Calu3 (cell line): Measurements from ENCODE around the gene OR2T5. TPM values are rescaled to one million over a fixed set of nuclear protein-coding genes. Genes with fewer than 3 reads are reported as not detected.

Experiments used
- total RNA-seq: library from RNA; stranded (reverse); gene quantifications from 2 replicates; pipeline ENCODE4 v1.2.3, GENCODE V29; 2022

The OR2T5 gene
- total RNA-seq, 1 experiment from 2014 or later, result not detected

Other genes starting within 250 kb of the OR2T5 start
- gene OR2T33, start 210.6 kb upstream of the OR2T5 start, total RNA-seq, result not detected in 2 replicates
- not detected in 2 replicates for gene OR2T12, start 185.2 kb upstream of the OR2T5 start, total RNA-seq
- gene OR2M7, start 164.0 kb upstream of the OR2T5 start, total RNA-seq, result not detected in 2 replicates
- not detected in 2 replicates for gene OR14C36, start 139.8 kb upstream of the OR2T5 start, total RNA-seq
- gene OR2T4, start 126.9 kb upstream of the OR2T5 start, total RNA-seq, result not detected in 2 replicates
- gene OR2T6, start 112.8 kb upstream of the OR2T5 start, total RNA-seq, result not detected in 2 replicates
- not detected in 2 replicates for gene OR2T1, start 85.5 kb upstream of the OR2T5 start, total RNA-seq
- not detected in 2 replicates for gene OR2T2, start 43.0 kb upstream of the OR2T5 start, total RNA-seq
- gene OR2T3, start 15.2 kb upstream of the OR2T5 start, total RNA-seq, result not detected in 2 replicates
- gene OR2G6, start 19.5 kb downstream of the OR2T5 start, total RNA-seq, result not detected in 2 replicates
- gene OR2T29, start 74.2 kb downstream of the OR2T5 start, total RNA-seq, result not detected in 2 replicates
- not detected in 2 replicates for gene OR2T34, start 86.2 kb downstream of the OR2T5 start, total RNA-seq
- not detected in 2 replicates for gene OR2T10, start 109.1 kb downstream of the OR2T5 start, total RNA-seq
- gene OR2T11, start 146.5 kb downstream of the OR2T5 start, total RNA-seq, result not detected in 2 replicates
- gene OR2T35, start 156.7 kb downstream of the OR2T5 start, total RNA-seq, result not detected in 2 replicates
- gene OR2T27, start 166.9 kb downstream of the OR2T5 start, total RNA-seq, result not detected in 2 replicates
- gene OR14I1, start 214.2 kb downstream of the OR2T5 start, total RNA-seq, result not detected in 2 replicates